ENCODE data around the gene MRGPRE. TPM values are rescaled to one million over a fixed set of nuclear protein-coding genes. Genes with fewer than 3 reads are reported as not detected.

Gene MRGPRE
- total RNA-seq, 4 donors from 2014 or later = 0.50 TPM; not detected in 3

DNA sequence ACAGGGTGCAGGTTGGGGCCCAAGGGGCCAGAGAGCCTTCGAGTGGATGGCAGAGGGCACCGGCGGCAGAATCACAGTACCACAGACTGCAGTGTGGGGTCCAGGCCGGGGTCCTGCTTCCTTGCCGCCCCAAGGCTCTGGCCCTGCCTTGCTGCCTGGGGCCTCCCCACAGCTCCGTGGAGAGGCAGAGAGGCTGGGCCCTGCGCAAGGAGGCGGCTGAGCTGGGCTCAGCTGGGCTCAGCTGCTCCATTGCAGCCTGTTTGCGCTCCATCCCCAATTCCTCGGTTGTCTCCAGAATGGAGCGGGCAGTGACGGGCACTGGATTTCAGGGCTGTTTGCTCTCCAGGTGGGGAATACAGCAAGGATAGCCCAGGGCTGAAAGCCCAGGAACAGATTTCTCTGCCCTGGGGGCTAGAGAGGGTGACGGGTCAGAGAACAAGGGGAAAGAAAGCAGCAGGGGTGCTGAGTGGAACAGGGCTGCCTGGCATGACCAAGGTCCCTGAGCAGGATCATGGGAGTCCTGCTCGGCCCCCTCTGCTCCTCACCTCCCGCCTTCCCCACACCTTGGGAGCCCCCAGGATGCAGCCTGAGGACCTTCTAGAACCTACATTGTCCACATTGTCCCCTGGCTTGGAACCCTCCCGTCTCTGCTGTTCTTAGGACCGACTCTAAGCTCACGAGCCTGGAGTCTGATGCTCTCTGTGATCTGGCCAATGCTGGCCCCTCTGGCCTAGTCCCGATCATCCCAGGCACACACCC lies 32.5 kb downstream of the MRGPRE start:
- Histone ChIP-seq H3K4me1 (peaks cover 0 to 17% (median 8%) of the 10 kb centered on the region in 3 donors), H3K9me3 (no peaks in the 10 kb centered on the region), H3K27ac (no peak overlapping the region), H3K4me3 (no peak overlapping the region), H3K36me3 (no peaks in the 10 kb centered on the region), H3K27me3 (peaks cover 7 to 91% (median 14%) of the 10 kb centered on the region in 4 donors)
- 69 to 77% methylated on average over 8 to 12 of the region's 19 CpGs for WGBS, 2 donors
- intact Hi-C loops (cut with DNase I) = no loop called here
- DNase-seq = no peak
- TF ChIP-seq POLR2A (IDR thresholded peaks at IDR 0.05) = no peak
- TF ChIP-seq, protein P1, sequence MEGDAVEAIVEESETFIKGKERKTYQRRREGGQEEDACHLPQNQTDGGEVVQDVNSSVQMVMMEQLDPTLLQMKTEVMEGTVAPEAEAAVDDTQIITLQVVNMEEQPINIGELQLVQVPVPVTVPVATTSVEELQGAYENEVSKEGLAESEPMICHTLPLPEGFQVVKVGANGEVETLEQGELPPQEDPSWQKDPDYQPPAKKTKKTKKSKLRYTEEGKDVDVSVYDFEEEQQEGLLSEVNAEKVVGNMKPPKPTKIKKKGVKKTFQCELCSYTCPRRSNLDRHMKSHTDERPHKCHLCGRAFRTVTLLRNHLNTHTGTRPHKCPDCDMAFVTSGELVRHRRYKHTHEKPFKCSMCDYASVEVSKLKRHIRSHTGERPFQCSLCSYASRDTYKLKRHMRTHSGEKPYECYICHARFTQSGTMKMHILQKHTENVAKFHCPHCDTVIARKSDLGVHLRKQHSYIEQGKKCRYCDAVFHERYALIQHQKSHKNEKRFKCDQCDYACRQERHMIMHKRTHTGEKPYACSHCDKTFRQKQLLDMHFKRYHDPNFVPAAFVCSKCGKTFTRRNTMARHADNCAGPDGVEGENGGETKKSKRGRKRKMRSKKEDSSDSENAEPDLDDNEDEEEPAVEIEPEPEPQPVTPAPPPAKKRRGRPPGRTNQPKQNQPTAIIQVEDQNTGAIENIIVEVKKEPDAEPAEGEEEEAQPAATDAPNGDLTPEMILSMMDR (IDR thresholded peaks at IDR 0.05) = no peak

DNA sequence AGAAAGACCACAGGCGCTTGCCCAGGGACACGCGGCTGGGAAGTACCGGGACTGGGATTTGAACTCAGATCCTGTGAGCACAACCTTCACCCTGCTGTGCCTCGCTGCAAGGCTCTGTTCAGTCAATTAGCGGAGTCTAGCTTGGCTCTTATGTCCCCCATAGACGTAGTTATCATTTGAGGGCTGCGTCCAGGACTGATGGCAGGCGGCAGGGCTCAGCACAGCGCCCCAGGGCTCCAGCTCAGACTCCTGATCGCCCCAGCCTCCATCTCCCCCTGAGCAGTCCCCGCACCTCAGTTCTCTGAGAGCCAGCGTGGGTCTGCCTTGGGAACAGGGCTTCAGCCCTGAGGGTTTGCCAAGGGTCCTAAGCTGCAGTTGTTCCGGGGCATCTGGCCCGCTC lies 33.4 kb downstream of the MRGPRE start:
- no peak for DNase-seq
- WGBS, 2 donors = 75 to 80% methylated on average over 4 to 7 of the region's 15 CpGs
- peaks cover 7 to 90% (median 14%) of the 10 kb centered on the region in 4 donors for H3K27me3 ChIP-seq
- H3K9me3 ChIP-seq = no peaks in the 10 kb centered on the region
- no peak overlapping the region for H3K27ac ChIP-seq
- H3K4me3 ChIP-seq = no peak overlapping the region
- TF ChIP-seq POLR2A (IDR thresholded peaks at IDR 0.05) = no peak
- TF ChIP-seq, protein P1 (IDR thresholded peaks at IDR 0.05) = no peak
- H3K36me3 ChIP-seq = no peaks in the 10 kb centered on the region
- intact Hi-C loops (cut with DNase I) = no loop called here
- peaks cover 0 to 17% (median 8%) of the 10 kb centered on the region in 3 donors for H3K4me1 ChIP-seq

DNA sequence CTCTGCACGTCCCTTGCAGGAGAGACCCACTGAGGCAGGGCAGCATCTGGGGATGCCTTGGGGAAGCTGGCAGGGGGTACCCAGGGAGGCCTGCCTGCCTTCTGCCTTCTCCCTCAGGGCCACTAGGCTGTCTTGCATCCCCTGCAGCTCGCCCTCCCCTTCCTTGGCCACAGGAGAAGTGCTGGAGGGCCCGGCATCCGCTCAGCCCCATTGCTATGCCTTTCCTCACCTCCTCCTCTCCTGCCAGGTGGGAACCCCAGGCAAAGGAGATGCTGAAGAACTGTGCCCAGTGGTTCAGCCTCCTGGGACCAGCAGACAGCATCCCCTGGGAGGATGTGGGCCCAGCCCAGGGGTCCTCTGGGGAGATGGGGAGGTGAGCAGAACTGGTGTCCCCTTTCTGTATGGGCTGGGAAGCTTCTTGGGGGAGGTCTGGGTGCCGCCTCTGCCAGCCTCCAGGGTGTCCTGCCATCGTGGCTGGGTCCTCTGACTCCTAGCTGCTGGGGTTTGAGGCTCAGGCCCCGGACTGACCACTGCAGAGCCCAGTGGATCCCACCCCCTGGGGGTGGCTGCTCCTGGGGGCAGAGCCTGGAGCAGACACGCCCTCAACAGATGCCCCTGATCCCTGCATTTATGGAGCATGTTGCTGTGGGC lies 34.2 kb downstream of the MRGPRE start:
- Histone ChIP-seq H3K36me3 (no peaks in the 10 kb centered on the region), H3K27me3 (peaks cover 2 to 89% (median 8%) of the 10 kb centered on the region in 4 donors), H3K4me3 (no peak overlapping the region), H3K27ac (no peak overlapping the region), H3K4me1 (peaks cover 0 to 9% (median 1%) of the 10 kb centered on the region in 3 donors), H3K9me3 (no peaks in the 10 kb centered on the region)
- TF ChIP-seq, protein P1 (IDR thresholded peaks at IDR 0.05) = no peak
- TF ChIP-seq POLR2A (IDR thresholded peaks at IDR 0.05) = no peak
- intact Hi-C loops (cut with DNase I) = no loop called here
- no peak for DNase-seq
- WGBS, 2 donors = 78% methylated on average over 3 of the region's 8 CpGs; no CpG with 5 or more reads in 1 of the 2 donors

DNA sequence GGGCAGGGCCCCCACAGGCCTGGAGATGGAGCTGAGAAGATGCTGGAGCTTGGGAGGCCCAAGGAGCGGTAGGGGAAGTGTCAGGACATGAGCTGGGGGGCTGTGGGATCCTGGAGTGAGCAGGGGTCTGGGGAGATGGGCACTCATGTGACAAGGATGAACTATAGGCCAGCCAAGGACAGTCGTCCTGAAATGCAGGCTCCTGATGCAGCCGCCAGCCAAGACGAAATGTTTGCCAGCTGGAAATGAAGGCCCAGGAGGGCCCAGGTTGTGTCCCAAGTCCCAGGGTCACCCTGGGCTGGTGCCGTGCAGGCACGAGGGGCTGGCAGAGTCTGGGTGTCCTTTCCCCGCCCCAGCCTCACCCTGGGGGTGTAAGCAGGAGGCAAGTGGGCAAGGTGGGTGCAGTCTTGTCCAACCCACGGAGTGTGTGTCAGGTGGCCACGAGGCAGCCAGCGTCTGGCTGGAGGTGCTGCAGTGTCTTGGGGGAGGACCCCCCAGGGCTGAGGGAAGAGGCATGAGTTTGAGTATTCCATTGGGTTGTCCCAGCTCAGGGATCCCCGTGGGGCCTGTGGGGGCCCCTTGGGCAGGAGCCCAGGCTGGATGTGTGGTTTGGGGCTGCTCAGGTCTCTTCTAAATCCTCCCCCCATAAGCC lies 35.0 kb downstream of the MRGPRE start:
- TF ChIP-seq, protein P1 (IDR thresholded peaks at IDR 0.05) = no peak
- no peak for TF ChIP-seq POLR2A (IDR thresholded peaks at IDR 0.05)
- H3K4me3 ChIP-seq = no peak overlapping the region
- intact Hi-C loops (cut with DNase I) = no loop called here
- peaks cover 0 to 6% (median 0%) of the 10 kb centered on the region in 3 donors for H3K4me1 ChIP-seq
- WGBS, 2 donors = 61 to 73% methylated on average over 3 to 5 of the region's 11 CpGs
- no peaks in the 10 kb centered on the region for H3K36me3 ChIP-seq
- H3K9me3 ChIP-seq = no peaks in the 10 kb centered on the region
- no peak overlapping the region for H3K27ac ChIP-seq
- no peak for DNase-seq
- peaks cover 0 to 89% (median 3%) of the 10 kb centered on the region in 4 donors for H3K27me3 ChIP-seq

Measured in esophagus squamous epithelium (tissue), 5 donors.